CD4-positive, alpha-beta T cell treated with Interleukin-2 at 100 ng/mL for 4 hours (primary cell): Measurements from ENCODE around the gene SNRPA.
"Not testable (repeated sequence)": the region's sequence is repeated elsewhere in the genome, so short reads cannot be mapped to it uniquely, and the experiment has no call there.

Experiments used
- DNase-seq: peaks from one replicate; pipeline ENCODE4 v3.0.0-alpha.2; 2020; ENCODE audit warnings: low spot score

SNRPA gene

DNA sequence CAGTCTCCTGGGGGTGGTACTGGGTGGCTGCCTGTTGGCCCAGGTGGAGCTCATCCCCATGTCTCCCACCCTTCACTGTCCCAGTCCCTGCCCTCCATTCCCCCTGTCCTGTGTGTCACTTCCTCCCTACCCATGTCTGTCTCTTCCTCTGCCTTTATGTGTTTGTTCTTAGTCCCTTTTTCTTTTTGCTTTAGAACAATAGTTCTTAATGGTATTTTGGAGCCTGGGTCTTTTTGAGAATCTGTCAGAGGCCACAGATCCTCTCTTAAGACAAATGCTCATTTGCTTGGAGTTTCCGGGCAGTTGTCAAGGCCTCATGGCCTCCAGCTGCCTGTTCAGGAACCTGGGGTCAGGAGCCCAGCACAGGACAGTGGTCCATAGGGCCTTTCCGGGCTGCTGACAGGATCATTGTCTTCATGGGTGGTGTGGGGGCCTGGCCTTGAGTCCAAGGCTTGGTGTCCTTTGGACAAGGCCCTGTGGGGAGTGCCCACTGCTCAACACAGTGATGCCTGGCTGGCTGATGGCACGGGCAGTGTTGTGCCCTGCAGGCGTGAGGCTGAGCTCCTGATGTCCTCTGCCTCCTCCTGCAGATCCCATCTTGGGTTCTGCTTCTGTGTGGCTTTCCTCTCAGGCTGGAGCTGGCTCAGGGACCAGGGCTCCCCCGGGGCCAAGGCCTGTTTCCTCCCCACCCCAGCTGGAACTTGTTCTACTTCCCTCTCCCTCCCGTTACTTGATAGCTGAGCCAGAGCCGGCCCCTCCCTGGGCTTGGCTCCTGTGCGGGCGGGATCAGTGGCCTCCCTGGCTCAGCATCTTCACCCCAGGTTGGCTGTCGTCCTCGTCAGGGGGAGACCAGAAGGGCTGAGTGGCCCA, 51.5 kb downstream of the SNRPA start:
- no peak for DNase-seq

DNA sequence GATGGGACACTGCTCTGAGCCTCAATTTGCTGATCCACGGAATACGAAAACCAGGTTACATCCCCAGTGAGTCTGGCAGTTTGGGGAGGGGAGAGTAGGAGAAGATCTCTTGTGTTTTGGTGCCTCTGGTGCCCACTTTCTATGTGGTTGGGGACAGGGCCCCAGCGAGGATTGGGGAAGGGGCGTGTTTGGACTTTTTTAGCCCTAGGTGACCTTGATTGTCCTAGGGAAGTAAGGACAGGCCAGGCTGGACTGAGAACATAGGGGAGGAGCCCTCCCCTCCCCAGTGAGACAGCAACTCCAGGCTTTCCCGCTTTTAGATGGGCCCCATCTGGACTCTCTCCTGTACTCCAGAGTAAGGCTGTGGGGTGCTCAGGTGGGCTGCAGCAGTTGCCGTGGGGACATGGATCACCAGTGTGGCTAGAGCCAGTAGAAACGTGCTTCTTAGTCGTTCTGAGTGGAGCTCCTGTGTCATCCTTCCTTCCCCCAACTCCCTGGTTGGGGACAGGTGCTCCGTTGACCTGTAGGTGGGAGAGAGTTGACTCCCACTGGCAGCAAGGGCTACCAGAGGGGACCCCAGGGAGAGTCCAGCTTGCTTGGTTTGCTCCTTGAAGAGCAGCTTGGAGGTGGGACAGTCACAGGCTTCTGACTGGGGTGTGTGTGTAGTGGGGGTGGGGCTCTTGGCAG, 52.3 kb downstream of the SNRPA start:
- no peak for DNase-seq

DNA sequence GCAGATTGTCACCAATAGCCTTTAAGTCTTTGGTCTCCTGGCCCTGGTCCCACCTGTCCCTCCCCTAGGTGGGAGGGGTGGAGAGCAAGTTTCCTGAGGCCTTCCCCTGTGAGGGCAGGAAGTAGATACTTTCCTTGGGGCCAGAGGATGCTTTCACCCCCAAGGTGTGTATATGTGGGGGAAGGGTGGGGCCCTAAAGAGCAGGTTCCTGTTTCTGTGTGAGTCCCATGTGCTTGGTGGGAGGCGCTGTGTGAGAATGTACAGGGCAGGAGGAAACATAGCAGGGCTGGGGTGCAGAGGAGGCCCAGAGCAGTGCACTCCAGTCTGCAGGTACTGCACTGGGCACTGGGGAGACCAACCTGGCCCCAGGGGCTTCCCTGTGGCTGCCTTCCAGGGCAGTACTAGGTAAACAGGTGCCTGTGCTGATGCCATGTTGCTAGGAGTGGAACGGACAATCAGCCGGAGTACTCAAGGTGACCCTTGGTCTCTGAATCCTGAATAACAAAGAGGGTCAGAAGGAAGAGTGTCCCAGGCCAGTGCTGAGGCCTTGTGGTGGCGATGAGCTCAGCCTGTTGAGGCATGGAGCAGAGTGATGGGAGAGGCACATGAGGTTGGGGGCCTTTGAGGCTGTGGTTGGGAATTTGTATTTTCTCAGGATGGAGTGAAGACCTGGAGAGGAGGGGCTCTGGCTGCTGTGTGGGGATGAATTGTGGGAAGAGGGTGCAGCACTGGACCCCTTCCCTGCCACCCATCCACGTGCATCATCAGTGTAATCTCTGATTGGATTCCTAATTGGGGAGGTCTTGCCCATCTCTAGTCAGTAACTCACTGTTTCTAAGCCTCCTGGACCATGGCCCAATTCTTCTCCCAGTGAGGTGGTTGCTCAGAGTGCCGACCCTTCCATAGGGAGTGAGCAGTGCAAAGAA, 53.1 kb downstream of the SNRPA start:
- peak; percentile 82 for DNase-seq

DNA sequence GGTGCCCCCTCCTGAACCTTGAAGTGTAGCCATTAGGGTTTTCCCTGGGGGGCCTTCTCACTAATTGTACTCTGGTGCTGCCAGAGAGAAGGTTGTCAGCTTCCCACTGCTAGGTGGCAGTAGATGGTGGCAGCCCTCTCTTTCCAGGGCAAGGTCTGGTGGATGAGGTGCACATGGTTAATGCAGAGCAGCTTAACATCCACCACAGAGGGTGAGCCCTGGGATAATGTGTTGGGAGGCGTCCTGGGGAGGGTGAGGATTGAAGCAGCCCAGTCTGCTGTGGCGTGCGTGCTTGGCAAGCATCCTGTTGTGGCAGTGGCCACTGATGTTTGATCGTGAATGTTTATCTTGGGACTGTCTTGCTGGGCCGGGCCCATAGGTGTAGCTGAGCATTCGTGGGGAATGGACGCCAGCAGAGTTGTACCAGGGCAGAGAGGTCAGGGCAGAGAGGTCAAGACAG, 53.8 kb downstream of the SNRPA start:
- no peak for DNase-seq

DNA sequence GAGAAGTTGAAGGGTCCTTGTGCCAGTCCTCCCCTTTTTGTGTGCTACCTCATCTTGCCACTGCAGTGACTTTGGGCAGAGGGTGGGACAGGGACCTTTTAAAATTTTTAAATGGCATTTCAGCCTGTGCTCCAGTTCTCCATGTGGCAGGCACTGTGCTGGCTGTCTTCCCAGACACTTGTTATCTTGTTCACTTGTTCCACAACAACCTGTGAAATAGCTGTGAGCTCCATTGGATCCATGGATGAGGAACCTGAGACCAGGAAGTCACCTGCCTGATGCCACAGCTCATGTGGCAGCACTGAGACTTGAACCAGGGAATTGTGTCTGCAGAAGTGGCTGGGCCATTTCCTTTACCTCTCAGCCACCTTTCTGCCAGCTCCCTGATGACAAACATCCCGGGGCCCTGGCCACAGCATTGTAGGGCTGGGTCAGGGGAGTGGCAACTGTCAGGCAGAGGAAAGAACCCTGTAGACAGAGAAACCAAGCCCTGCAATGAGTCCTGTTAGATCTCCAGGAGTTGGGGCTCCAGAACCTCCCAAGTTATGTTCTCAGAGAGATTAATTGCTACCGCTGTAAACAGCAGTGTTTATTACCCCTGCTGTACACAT, 54.4 kb downstream of the SNRPA start:
- DNase-seq = peak; percentile 69

DNA sequence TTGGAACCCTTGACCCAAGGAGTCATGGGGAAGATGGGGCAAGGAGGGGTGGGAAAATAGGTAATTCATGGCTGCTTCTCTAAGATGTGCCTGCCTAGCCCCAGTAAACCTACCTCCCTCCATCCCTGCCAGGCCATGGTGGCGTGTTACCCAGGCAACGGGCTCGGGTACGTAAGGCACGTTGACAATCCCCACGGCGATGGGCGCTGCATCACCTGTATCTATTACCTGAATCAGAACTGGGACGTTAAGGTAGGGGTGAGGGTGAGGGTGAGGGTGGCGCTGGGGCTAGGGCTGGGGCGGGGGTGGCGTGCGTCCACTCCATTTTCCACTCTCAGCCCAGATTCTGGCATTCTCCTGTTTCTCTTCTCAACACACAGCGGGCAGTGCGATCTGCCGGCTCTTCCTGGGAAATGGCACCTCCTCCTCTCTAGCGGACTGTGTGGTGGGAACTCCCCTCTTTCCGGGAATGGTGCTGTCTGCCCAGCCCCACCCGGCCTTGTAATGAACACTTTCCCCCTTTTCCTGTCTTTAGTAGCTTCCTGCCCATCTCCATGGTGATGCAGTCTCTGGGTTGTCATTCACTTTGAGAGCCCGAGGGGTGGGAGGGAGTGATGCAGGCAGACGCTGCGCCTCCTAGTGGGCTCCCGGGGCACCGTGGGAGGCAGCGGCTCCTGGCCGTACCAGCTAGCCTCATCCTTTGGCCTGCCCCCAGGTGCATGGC, 55.6 kb downstream of the SNRPA start:
- DNase-seq = peak; percentile 90

DNA sequence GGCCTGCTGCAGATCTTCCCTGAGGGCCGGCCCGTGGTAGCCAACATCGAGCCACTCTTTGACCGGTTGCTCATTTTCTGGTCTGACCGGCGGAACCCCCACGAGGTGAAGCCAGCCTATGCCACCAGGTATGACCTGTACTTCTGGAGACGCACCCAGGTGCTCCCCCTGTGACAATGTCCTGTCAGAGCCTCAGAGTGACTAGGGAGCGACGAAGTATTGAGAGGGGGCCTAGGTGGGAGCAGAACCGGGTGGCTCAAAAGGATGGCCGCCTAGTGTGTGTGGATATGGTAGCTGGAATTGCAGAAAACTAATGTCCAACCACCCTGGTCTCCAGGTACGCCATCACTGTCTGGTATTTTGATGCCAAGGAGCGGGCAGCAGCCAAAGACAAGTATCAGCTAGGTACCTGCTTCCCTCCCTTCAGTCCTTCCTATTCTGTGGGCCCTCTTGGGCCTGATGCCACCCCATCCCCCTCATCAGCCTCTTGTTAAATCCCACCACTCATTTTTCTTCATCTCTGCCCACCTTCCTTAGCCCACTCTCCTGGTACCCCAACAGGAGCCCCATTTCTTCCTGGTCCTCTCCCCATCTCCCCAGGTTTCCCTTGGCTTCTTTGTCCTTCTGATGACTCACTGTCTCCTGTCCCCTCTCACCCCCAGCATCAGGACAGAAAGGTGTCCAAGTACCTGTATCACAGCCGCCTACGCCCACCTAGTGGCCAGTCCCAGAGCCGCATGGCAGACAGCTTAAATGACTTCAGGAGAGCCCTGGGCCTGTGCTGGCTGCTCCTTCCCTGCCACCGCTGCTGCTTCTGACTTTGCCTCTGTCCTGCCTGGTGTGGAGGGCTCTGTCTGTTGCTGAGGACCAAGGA, 56.4 kb downstream of the SNRPA start:
- DNase-seq = no peak

DNA sequence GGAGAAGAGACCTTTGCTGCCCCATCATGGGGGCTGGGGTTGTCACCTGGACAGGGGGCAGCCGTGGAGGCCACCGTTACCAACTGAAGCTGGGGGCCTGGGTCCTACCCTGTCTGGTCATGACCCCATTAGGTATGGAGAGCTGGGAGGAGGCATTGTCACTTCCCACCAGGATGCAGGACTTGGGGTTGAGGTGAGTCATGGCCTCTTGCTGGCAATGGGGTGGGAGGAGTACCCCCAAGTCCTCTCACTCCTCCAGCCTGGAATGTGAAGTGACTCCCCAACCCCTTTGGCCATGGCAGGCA, 57.0 kb downstream of the SNRPA start:
- no peak for DNase-seq

DNA sequence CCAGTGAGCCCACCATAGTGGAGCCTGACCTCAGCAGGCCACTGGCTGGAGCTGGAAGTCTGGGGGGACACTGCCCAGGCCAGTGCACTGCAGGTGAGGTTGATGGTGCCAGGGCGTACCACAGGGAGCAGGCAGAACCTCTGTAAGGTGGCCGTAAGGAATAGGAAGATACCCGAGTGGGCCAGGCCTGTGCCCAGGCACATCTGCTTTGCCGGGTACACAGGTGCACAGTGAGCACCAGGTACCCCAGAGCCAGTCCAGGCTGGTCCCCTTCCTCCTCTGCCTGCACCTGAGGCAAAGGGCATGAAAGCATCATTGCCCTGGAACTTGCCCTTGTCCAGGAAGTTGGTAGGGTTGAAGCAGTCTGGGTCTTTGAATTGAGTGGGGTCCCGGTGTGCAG, 57.5 kb downstream of the SNRPA start:
- no peak for DNase-seq

DNA sequence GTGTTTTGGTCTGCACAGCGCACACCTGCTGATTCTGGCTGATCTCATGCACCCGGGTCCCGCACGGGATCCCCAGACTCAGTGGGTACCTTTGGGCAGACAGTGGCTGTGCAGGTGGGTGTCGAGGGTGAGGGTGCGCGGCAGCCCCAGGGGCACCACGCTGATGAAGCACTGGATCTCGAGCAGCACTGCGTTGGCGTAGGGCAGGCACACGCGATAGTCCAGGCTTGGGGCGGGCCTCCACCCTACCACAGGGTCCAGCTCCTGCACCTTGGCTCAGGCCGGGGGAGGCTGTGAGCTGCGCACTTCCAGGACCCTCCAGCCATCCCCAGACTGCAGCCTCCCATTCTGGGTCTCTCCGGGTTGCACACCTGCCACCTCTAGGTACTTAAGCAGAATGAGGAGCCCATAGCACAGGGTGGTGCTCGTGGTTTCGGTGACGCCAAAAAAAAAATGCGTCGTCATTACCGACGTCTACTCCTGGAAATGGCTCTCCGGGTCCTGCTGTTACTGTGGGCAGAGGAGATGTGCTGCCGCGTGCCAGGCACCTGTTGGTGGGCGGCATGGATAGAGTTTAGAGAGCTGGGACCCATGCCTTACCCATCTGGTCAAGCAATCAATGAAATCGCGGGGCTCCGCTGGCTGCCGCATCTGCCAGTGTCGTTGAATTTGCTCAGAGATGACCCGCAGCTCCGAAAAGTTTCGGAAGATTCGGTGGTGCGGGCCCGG, 58.5 kb downstream of the SNRPA start:
- DNase-seq = no peak

DNA sequence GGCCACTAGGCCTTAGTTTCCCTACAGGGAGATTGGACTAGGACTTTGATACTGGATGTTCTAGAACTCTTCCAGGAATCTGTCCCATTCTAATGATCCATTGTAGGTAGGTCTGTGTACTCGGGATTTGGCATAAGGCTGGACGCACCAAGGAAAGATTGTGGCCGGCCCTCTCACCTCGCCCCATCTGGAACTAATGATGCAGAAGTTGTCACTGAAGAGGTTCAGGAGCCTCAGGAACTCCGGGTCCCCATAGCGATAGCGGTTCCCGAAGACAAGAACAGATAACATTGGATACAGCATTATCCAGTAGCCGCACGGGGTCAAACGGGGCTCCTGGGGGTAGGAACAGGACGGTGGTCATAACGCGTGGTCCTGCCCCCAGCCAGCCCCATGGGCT, 59.2 kb downstream of the SNRPA start:
- DNase-seq = no peak

DNA sequence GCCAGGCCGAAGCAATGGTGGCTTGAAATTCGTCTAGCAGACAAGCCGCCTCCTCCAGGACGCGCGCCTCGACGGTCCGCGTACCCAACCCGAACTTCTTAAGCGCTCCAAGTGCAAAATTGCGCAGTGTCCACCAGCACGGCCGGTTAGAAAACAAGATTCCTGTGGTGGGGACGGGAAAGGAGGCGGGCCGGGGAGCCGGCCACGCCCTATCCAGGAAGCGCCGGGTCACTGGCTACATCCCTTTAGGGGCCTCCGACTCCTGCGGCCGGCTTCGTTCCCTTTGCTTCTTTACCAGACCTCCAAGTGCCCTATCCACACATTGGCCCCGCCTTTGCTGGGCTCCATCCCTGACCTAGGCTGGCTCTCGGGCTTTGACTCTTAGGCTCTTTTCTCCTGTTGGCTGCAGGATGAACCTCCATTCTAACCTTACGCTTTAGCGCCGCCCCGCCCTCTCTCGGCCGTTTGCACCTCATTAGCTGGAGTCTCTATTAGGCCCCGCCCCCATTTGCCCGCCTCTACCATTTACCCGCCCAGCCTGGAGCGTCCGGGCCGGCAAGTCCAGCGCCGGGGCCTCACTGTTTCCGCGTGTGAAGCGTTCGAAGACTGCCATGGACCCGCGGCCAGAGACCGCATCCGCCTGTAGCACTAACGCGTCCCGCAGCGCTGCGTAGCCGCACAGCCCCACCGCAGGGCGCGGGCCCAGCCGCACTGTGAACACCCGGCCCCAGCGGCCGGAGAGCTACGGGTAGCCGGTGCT, 59.8 kb downstream of the SNRPA start:
- peak; percentile 45 for DNase-seq

DNA sequence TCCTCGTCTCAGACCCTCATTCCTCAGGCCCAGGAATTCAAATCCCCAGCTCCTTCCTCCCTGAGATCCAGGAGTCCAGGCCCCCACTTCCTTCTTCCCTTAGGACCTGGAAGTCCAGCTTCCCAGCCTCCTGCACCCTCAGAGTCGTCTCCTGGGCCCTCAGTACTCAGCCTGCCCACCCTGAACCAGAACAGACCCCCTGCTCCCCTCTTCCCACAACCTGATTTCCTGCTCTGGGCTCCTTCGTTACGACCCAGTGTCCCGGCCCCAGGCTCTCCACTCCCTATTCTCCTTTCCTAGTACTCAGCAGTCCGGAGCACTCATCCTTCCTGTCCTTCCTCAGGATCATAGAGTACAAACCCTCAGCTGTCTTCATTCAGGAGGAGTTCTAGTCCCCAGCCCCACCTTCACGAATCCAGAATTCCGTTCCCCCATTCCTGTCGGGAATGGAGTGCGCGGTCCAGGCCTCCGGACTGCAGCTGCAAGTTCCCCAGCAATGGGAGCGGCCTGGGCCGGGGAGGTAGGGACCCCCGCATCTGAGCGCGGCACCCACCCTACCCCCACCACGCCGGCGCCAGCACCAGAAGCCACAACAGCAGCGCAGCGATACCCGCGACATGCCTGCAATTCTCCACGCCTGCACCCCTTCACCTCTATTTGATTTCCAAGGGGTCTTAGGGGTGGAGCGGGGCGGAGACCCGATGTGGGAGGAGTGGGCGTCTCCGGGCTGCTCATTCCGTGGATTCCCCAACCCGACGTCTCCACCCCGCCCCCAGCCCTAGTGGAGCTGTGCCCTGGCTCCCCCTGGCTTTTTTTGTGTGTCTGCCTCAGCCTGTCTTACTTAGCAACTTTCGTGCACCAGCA, 60.7 kb downstream of the SNRPA start:
- no peak for DNase-seq

DNA sequence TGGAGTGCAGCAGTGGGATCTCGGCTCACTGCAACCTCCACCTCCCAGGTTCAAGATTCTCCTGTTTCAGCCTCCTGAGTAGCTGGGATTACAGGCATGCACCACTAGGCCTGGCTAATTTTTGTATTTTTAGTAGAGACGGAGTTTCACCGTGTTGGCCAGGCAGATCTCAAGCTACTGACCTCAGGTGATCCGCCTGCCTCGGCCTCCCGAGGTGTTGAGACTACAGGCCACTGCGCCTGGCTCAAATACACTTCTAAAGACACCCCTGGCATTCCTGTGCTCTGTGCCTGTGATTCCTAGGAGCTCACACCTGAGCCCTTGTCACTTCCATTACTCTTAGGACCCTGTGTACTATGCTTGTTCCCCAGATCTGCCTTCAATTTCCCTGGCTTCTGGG, 61.6 kb downstream of the SNRPA start:
- DNase-seq = not testable (repeated sequence)

DNA sequence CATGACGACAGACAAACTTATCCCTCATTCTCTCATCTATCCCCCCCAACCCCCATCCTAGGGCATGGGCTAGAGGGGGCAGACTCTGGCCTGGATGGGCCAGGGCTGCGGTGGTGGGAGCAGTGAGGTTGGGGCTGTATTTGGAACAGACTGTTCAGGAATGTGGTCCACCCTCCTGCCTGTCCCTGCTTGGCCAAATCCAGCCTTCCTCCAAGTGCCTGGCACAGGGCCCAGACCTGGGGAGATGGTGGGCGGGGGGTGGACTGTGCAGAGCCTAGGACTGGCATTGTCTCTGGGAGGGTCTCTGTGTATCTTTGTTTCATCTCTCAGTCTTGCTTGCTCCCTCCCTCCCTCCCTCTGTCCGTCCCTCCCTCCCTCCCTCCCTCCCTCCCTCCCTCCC, 62.2 kb downstream of the SNRPA start:
- DNase-seq = no peak
